ENCODE data around the gene TRPV4.

Gene TRPV4

DNA sequence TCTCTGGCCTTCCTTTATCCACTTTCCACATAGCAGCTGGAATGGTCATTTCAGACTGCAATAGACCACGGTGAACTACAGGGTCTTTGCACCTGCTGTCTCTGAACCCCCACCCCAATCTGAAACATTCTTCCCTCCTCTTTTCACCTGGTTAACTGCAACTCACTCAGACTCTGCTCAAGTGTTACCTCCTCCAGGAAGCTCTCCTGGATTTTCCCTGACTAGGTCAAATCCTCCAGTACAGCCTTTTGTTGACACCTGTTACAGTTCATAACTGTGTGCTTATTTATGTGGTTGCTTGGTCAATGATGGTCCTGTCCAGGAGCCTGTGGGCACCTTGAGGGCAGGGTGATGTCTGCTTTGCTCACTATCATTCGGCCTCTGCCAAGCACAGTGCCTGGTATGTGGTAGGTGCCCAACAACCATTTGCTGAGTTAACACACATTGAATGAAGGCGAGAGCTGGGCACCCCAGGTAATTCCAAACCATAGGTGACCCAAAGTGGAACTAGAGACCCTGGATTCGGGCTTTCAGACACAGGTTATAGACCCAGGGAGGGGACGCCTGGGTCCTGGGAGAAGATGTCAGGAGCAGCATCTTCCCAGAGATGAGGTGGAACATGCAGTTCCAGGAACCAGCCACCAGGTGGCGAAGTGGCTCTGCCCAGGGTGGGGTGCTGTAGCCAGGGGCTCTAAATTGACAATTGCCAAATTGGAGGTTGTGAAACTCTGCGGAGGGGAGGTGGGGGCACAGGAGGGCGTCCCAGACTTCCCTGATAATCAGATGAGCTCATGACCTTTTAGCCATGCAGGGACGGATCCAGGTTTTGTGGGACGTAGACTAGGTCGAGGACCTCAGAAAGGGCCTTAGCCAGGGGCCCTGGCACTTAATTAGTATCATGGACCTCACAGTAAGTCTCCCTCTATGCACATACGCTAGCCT, 28.1 kb downstream of the TRPV4 start:
- peak; percentile 64 to 68 for DNase-seq

DNA sequence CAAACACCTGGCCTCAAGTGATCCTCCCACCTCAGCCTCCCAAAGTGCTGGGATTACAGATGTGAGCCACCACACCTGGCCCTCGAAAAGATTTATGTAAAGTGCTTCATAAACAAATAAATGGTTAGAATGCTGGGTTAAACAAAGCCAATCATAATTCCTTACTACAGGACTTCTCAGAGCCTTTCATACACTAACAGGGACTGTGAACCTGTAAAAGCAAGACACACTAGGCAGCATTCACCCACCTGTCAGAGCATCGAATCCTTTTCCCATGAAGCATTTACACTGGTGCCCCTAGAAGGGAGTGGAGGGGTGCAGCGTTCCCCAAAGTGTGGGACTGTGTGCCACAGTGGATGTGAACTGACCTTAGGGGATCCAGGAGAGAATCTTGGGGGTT, 29.5 kb downstream of the TRPV4 start:
- no peak for DNase-seq

DNA sequence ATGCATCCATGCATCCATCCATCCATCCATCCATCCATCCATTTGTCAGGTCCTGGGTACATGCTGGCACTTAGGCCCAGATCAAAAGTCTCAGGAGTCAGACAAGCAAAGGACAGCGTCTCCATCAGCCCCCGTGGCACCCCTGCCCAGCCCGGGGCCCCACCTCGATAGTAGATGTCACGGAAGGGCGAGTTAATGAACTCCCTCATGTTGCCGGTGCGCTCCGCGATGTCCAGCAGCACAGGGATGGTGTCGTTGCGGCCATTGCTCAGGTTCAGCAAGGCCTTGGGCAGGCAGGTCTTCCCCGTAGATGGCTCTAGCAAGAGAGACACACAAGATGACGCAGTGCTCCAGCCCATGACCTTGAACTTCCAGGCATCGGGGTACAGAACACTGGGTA, 30.4 kb downstream of the TRPV4 start:
- no peak for DNase-seq

- DNase-seq, result no peak
These were observed 32.7 kb downstream of the TRPV4 start for GRCh38 chr12:109800536-109800935.

DNA sequence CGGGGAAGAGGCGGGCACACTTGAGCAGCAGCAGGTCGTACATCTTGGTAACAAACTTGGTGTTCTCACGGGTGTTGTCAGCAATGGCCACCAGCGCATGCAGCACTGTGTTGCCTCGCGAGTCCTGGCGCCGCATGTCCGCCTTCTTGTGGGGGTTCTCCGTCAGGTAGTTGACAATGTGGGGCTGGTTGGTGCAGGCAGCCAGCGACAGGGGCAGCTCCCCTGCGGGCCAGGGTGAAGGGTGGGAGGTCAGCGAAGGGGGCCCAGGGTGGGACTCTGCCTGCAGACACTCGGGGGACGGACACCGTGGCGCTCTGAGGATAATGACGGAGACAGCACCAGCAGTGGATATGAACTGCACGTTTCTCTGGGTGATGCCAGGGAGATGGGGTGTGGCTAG, 34.5 kb downstream of the TRPV4 start:
- DNase-seq, result no peak

GRCh38 chr12:109797905-109798669, 35.1 kb downstream of the TRPV4 start:
- DNase-seq, result no peak

- DNase-seq, result no peak
These were observed 37.1 kb downstream of the TRPV4 start for GRCh38 chr12:109796057-109796456.

- DNase-seq, result no peak
These were observed 38.2 kb downstream of the TRPV4 start for GRCh38 chr12:109795023-109795422.

GRCh38 chr12:109793826-109794501, 39.2 kb downstream of the TRPV4 start:
- DNase-seq, result no peak

- DNase-seq, result no peak
These were observed 39.8 kb downstream of the TRPV4 start for GRCh38 chr12:109793411-109793810.

DNA sequence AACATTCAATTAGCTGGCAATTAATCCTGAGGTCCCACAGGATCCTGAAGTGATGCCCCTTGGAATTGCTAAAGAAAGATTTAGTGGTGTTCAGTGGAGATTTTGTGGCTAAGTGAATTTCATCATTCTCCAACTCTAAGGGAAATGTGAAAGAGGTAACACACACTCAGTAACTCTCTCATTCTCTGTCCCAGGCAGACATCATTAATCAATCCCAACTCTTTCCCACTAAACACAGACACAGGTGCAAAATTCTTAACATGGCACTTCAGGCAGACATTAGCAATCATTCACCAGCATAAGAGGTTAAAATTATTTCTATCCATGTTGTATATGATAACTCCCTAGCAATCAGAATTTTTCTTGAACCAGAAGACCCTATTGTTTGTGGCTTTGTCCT, 40.2 kb downstream of the TRPV4 start:
- DNase-seq, result no peak

GRCh38 chr12:109789526-109790048, 43.6 kb downstream of the TRPV4 start:
- DNase-seq, result no peak

DNA sequence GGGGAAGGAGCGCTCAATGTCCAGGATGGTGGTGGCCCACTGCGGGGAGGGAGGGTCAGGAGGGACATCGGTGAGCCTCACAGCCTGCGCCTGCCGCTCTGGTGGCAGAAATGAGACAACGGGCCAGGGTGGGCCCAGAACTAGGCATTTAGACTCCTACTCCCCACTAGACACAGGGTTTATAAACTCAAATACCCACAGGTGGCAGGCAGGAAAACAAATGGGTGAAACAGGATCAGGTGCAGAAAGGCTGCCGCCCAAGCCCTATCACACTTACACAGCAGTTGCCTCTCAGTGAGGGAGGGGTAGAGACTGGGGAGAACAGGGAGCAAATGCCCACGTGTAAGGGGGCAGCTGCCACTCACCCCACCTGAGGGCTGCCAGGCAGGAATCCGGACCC, 46.4 kb downstream of the TRPV4 start:
- DNase-seq, result no peak

DNA sequence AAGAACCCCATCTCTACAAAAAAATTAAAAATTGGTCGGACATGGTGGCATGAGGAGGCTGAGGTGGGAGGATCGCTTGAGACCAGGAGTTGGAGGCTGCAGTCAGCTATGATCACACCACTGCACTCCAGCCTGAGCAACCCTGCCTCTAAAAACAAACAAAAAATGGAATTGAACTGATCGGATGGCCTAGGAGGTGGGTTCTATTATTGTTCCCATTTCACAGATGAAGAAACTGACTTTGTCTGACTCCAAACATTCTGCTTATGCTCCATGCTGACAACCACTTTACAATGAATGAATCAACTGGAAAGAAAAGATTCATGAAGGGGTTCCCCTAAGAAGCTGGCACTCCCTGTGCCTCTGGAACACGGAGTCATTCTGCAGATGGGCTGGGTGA, 47.3 kb downstream of the TRPV4 start:
- DNase-seq, result no peak

- no peak for DNase-seq
These were observed 49.3 kb downstream of the TRPV4 start for GRCh38 chr12:109783965-109784244.

GRCh38 chr12:109783135-109783964, 49.8 kb downstream of the TRPV4 start:
- no peak for DNase-seq

DNA sequence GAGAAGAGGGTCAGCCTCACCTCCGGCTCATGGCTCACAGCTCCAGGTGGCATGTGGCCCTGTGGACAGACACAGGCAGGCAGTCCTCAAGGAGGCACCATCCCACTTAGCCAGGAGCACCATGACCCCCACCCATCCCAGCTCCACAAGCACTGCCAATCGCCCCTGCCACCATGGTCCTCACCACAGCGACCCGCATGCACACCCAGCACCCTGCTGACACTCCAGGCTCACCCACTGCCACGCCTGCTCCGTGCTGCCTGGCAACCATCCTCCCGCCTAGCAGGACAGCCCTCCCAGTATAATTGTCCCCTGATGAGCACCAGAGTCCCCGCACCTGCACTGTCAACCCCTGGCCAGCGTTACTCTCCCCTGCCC, 50.9 kb downstream of the TRPV4 start:
- no peak for DNase-seq

DNA sequence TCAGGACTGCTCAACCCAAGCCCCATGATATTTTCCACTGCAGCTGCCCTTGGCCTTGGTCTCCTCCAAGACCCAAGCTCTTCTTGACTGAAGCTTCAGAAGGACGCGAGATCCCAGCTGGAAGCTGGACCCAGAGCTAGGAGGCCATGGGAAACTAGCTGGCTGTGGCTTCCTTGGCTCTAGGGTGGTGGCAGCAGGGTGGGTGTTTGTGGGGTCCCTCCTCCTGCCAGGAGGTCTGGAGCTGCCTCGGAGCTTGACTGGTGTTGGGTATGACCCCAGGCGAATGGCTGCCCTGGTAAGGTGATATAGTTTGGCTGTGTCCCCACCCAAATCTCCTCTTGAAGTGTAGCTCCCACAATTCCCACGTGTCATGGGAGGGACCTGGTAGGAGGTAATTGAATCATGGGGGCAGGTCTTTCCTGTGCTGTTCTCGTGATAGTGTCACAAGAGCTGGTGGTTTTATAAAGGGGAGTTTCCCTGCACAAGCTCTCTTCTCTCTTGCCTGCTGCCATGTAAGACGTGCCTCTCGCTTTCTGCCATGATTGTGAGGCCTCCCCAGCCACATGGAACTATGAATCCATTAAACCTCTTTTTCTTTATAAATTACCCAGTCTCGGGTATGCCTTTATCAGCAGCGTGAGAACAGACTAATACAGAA, 51.4 kb downstream of the TRPV4 start:
- no peak for DNase-seq

DNA sequence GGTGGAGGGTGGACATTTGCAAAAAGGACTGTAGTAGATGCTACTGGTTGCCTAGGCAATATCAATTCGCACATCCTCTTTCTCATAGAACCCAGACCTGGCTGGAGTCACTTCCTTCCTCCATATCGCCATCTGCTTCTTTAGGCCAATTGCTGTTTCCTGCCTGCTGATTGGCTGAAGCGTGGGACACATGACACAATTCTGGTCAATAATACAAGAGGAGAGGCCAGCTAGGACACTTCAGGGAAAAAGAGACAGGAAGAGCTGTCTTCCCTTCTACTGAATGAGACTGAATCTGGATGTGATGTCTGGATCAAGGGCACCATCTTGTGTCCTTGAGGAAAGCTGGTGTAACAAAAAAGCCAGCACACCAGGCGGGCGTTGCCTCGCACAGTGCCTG, 53.8 kb downstream of the TRPV4 start:
- DNase-seq, result peak; percentile 24 to 61

DNA sequence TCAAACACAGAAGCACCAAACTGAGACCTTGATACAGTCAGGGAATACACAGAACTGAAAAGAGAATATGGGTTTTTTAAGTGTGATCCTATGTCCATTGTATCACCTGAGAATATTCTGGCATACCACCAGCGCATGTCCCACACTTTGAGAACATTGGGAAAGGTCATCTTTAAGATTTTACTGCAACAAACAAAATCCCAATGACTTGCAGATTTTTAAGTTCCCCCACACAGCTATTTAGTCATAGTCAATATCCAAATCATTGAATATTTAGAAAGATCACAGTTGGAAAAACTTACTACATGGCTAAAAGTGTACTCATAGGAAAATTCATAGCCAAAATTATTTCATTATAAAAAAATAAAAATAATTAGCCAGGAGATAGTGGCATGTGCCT, 54.5 kb downstream of the TRPV4 start:
- no peak for DNase-seq

DNA sequence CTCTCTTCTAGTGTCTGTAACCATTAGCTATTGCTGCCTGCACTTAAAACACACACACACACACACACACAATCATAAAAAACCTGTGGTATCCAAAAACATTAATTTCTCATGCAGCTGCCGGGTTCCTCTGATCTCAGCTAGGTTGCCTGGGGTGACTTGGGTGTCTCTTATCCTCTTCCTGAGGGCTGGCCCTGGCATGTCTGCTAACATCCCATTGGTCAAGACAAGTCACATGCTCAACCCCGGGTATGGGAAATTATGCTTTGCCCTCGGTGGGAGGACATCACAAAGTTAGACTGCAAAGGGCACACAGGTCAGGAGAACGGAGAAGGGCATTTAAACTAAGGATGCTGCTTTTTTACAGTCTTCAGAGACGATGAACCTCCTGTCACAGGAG, 55.7 kb downstream of the TRPV4 start:
- DNase-seq, result peak; percentile 23 to 30

- no peak for DNase-seq
These were observed 56.6 kb downstream of the TRPV4 start for GRCh38 chr12:109776624-109777023.

All from inflammatory macrophage (primary cell).